A549 (cell line): ENCODE data around the gene RABEP1.

Source experiments
- MYC ChIP-seq: IDR thresholded peaks from 2 replicates; pipeline ENCODE4 v1.6.1; 2012; ENCODE audit warnings: mild to moderate bottlenecking, inconsistent platforms, low read length, improper control_type of control experiment, borderline replicate concordance
- RAD21 ChIP-seq, 2 experiments: fragments of >200 bp in 1 of 2; sonication (Bioruptor Twin) in 1 of 2; formaldehyde crosslinking in 1 of 2; IDR thresholded peaks in 1 of 2; conservative IDR thresholded peaks in 1 of 2; 2 replicates in 1 of 2; 3 replicates in 1 of 2; pipeline ENCODE4 v1.6.1; 2012 to 2018; ENCODE audit warnings: inconsistent platforms in 1 of 2
- RNF2 ChIP-seq: fragments of 200-600 bp; sonication (generic); IDR thresholded peaks from 2 replicates; pipeline ENCODE4 v1.6.1; 2016; ENCODE audit warnings: low read depth, mild to moderate bottlenecking, antibody characterized with exemption, moderate library complexity, borderline replicate concordance
- TF ChIP-seq, protein P1 (sequence below): fragments of 450-650 bp; IDR thresholded peaks from 2 replicates; pipeline ENCODE4 v1.6.1; 2014; ENCODE audit warnings: antibody characterized with exemption
- TF ChIP-seq, protein P2 (sequence below): fragments of 250-450 bp; sonication (Bioruptor Pico); IDR thresholded peaks from 2 replicates; pipeline ENCODE4 v1.5.0; 2021; ENCODE audit warnings: mild to moderate bottlenecking, moderate library complexity, borderline replicate concordance
- TF ChIP-seq, protein P3 (sequence below): fragments of >200 bp; sonication (Bioruptor Twin); formaldehyde crosslinking; IDR thresholded peaks from 3 replicates; pipeline ENCODE4 v1.5.1; 2016

DNA sequence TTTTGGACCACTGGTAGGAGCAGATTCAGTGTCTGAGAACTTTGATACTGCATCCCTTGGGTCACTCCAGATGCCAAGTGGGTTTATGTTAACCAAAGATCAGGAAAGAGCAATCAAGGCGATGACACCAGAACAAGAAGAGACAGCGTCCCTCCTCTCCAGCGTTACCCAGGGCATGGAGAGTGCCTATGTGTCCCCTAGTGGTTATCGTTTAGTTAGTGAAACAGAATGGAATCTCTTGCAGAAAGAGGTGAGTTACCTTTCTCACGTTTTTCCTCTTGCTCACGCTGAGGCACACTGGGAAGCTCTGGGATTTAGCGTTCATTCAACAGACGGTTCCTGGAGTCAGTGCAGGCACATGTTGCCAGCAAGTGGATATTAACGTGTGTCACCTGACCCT is 79.3 kb downstream of the RABEP1 start:
- TF ChIP-seq, protein P1, sequence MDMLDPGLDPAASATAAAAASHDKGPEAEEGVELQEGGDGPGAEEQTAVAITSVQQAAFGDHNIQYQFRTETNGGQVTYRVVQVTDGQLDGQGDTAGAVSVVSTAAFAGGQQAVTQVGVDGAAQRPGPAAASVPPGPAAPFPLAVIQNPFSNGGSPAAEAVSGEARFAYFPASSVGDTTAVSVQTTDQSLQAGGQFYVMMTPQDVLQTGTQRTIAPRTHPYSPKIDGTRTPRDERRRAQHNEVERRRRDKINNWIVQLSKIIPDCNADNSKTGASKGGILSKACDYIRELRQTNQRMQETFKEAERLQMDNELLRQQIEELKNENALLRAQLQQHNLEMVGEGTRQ, result no peak
- TF ChIP-seq RNF2 (no peak), RAD21 (conservative IDR thresholded peaks at IDR 0.05 in 1 of 2, IDR thresholded peaks at IDR 0.05 in 1 of 2) (no peak), MYC (no peak)
- TF ChIP-seq, protein P2, sequence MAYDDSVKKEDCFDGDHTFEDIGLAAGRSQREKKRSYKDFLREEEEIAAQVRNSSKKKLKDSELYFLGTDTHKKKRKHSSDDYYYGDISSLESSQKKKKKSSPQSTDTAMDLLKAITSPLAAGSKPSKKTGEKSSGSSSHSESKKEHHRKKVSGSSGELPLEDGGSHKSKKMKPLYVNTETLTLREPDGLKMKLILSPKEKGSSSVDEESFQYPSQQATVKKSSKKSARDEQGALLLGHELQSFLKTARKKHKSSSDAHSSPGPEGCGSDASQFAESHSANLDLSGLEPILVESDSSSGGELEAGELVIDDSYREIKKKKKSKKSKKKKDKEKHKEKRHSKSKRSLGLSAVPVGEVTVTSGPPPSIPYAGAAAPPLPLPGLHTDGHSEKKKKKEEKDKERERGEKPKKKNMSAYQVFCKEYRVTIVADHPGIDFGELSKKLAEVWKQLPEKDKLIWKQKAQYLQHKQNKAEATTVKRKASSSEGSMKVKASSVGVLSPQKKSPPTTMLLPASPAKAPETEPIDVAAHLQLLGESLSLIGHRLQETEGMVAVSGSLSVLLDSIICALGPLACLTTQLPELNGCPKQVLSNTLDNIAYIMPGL (CRISPR knock-in tag), result no peak
- TF ChIP-seq, protein P3, sequence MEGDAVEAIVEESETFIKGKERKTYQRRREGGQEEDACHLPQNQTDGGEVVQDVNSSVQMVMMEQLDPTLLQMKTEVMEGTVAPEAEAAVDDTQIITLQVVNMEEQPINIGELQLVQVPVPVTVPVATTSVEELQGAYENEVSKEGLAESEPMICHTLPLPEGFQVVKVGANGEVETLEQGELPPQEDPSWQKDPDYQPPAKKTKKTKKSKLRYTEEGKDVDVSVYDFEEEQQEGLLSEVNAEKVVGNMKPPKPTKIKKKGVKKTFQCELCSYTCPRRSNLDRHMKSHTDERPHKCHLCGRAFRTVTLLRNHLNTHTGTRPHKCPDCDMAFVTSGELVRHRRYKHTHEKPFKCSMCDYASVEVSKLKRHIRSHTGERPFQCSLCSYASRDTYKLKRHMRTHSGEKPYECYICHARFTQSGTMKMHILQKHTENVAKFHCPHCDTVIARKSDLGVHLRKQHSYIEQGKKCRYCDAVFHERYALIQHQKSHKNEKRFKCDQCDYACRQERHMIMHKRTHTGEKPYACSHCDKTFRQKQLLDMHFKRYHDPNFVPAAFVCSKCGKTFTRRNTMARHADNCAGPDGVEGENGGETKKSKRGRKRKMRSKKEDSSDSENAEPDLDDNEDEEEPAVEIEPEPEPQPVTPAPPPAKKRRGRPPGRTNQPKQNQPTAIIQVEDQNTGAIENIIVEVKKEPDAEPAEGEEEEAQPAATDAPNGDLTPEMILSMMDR, result no peak
